GM21723 (cell line): ENCODE data around the gene MYOM3.

Source experiments
- ATAC-seq: cut with Tn5 transposase; IDR thresholded peaks from one replicate; pipeline ENCODE4 v1.9.1; 2021; ENCODE audit warnings: mild to moderate bottlenecking, moderate library complexity; ENCODE audit not compliant: unreplicated experiment

The MYOM3 gene

GRCh38 chr1:24117722-24118409, 5.9 kb upstream of the MYOM3 start:
- no peak for ATAC-seq

DNA sequence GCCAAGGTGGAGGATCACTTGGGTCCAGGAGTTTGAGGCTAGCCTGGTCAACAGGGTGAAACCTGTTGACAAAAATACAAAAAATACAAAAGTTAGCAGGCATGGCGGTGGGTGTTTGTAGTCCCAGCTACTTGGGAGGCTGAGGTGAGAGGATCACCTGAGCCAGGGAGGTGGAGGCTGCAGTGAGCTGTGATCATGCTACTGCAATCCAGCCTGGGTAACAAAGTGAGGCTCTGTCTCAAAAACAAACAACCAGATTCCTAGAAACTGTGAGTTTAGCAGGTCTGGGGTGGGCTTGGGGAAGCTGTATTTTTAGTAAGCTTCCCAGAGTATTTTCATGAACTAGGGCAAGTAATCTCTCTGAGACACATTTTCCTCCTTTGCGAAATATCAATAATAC, 5.2 kb upstream of the MYOM3 start:
- no peak for ATAC-seq

GRCh38 chr1:24114753-24115152, 2.8 kb upstream of the MYOM3 start:
- no peak for ATAC-seq

DNA sequence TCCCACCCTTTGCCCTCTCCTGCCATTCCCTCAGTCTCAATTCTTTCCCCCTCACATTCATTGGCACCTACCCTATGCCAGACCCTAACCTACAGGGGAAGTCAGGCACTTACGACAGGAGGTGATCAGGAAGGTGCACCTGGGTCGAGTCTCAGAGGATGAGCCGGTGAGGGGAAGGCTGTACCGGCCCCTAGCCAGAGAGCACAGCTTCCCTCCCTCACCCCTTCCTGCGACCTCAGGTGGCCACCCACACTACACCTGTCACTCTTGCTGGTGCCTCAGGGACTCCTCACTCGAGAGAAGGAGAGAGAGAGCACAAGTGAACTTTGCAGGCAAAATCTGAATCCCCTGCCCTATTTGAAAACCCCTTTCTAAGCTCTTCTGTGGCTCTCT, 1.7 kb upstream of the MYOM3 start:
- no peak for ATAC-seq

DNA sequence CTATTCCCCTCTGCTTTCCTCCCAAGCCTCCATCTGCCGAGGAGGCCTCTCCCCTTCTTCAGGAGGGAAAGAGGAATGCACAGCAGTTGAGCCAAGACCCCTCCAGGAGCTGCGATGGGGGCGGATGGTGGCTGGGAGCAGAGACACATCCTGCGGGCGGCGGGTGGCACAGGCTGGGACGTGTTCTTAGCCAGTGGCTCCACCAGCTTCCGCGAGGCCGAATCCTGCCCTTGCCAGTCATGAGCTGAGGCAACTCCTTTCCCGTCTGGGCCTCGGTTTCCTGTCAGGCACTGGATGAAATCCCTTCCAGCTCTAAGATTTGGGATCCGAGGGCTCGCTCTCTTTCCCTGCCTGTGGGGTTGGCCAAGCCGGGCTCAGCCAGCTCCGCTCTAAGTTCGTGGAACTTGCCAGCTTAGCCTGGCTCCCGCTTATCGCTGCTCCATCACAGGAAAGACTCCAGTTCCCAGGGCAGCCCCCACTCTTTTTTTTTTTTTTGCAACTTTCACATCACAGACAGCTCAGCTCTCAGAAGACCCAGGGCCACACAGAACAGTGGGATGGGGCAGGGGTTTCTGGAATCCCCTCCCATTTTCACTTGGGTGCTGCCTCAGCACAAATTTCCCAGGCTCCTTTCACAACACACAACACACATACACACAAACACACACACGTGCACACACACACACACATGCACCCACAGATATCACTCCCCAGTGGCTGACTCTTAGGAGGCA, 506 bp downstream of the MYOM3 start:
- ATAC-seq = no peak

- no peak for ATAC-seq
These were observed 1.2 kb downstream of the MYOM3 start for GRCh38 chr1:24110642-24111261.

- ATAC-seq = no peak
These were observed 2.1 kb downstream of the MYOM3 start for GRCh38 chr1:24109686-24110475.

DNA sequence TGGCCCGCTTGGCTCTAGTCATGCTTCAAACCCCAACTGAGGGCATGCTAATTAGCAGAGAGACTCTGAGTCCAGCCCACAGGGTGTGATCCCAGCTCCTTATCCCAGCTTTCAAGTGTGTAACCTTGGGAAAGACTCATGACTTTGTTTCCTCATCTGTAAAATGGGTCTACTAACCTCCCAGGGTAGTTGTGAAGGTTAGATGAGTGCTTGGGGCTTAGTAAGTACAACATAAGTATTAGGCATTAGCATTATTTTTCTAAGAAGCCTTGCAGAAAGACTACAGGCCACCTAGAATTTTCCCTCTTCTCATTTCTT, 2.8 kb downstream of the MYOM3 start:
- no peak for ATAC-seq

- no peak for ATAC-seq
These were observed 3.4 kb downstream of the MYOM3 start for GRCh38 chr1:24108334-24109165.

GRCh38 chr1:24107462-24108138, 4.3 kb downstream of the MYOM3 start:
- ATAC-seq = no peak

DNA sequence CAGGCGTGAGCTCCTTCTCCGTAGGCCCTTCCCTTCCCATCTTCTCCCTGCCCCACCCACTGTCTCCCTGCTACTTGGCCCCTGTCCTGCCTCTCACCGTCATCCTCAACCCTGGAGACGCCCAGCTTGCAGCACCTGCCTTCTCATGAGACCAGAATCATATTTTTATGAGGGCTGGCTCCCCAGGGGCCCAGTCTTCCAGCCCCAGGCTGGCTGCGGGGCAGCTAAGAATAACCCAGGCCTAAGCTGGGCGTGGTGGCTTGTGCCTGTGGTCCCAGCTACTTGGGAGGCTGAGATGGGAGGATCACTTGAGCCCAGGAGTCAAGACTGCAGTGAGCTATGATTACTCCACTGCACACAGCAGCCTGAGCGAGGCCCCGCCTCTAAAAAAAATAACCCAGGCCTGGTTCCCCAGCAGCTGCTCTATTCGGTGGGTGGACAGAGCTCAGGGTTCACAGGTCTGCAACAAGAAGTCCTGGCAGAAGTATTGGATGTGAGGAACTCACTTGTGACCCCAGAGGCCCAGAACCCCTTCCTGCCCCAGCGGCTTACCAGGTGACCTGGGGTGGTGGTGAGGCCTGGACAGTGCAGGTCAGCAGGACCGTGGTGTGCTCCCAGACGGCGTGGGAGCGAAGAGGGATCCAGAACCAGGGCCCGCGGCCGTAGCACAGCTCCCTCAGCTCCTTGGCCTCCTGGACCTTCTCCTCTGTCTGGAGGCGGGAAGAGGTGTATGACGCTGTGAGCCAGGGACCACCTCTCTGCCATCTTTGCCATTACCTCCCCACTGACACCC, 6.4 kb downstream of the MYOM3 start:
- no peak for ATAC-seq

- ATAC-seq = no peak
These were observed 7.1 kb downstream of the MYOM3 start for GRCh38 chr1:24104854-24105253.

GRCh38 chr1:24103879-24104278, 8.1 kb downstream of the MYOM3 start:
- no peak for ATAC-seq

DNA sequence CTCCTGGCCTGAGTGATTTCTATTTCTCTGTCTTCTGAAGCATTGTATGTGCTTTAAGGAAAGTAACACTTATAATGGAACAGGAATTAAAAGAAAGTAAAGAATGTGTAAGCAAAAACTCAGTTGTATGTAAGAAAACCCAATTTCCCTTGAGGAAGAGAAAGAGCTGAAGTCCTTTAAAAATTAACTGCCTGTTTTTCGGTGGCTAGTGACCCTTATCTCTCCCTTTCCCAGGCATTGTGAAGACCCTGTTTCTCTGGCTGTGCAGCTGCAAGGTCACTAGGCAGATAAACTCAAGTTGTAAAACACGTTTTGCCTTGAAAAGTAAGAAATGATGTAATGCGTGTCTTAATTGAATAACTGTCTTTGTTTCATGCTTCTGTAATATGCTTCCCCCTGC, 8.5 kb downstream of the MYOM3 start:
- no peak for ATAC-seq

DNA sequence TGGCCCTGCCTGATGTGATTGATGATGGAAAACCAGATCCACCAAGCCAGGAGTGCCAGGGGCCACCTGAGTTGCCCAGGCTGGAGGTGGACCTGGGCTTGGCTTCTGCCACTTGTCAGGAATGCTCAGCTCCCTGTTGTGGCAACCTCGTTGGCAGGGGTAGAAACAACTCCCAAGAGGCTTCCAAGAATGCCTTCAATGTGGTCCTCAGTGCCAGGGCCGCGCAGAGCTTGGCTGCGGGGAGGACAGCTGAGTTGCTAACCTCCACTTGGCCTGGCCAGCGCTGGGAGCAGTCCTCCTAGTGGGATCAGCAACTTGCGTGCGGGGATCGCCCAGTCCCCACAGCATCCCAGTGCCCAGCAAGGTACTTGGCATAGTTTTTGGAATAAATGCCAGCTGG, 9.0 kb downstream of the MYOM3 start:
- no peak for ATAC-seq

DNA sequence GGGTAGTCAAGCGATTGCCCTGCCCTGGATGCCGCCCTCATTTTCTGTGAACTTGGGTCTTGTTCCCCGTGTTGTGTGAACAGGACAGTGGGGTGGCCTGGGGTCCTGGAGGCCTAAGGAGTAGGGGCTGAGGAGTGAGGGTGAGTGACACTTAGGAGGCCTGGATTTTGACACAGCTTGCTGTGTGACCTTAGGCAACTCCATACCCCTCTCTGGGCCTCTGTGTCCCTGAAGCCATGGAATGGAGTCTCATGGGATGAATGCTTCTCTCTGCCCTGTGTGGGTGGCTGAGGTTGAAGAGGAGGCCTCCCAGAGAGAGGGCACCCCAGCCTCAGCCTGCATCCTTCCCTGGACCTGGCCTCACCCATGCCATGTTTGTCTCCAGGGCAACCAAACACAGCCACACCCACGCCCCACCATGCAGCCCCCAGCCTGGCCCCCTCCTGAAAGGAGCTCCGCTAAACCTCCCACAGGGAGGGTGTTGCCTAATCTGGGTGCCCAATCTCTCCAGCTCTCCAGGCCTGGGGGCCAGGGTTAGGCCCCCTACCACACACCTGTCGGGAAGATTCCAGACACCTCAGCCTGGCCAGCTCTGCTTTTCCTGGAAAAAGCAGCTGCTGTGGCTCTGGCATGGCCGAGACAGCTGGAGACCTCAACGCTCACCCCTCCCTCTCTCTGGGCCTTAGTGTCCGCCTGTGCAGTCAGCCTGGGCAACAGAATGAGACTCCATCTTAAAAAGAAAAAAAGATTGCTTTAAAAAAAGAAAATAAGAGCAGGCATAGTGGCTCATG, 9.9 kb downstream of the MYOM3 start:
- no peak for ATAC-seq

- no peak for ATAC-seq
These were observed 10.8 kb downstream of the MYOM3 start for GRCh38 chr1:24100945-24101737.
